Stimulated activated CD4-positive, alpha-beta T cell treated with anti-CD3 and anti-CD28 coated beads, Interleukin-2, amount 100 ng/mL, for 4 hours (primary cell): Measurements from ENCODE around the gene PHETA1.

Source experiments
- DNase-seq: peaks from one replicate; pipeline ENCODE4 v3.0.0-alpha.2; 2020; ENCODE audit warnings: low read depth

Gene PHETA1

GRCh38 chr12:111320258-111321050, 48.4 kb downstream of the PHETA1 start:
- DNase-seq, result no peak

DNA sequence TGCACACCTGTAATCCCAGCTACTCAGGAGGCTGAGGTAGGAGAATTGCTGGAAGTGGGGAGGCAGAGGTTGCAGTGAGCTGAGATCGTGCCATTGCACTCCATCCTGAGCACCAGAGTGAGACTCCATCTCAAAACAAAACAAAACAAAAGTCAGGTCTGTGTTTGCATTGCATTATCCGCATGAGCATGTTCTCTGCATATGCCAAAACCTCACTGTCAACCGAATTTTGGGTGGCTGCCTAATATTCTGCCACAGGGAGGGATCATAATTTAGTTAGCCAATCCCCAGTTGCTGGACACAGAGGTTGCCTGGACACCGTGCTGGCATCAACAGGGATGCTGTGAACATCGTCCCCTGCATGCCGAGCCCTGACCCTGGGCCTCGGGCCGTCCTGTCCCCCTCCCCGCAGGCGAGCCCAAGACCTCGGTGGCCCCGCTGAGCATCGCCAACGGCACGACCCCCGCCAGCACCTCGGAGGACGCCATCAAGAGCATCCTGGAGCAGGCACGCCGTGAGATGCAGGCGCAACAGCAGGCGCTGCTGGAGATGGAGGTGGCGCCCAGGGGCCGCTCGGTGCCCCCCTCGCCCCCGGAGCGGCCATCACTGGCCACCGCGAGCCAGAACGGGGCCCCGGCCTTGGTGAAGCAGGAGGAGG, 49.2 kb downstream of the PHETA1 start:
- no peak for DNase-seq

DNA sequence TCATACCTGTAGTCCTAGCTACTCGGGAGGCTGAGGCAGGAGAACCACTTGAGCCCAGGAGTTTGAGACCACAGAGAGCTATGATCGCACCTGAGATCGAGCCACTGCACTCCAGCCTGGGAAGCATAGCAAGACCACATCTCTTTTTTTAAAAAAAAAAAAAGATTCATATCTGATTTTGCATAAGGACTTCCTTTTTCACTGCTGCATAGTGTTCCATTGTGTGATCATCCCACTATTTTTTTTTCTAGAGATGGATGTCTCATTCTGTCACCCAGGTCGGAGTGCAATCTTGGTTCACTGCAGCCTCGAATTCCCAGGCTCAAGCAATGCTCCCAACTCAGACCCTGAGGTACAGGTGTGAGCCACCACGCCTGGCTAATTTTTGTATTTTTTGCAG, 50.4 kb downstream of the PHETA1 start:
- no peak for DNase-seq

- no peak for DNase-seq
Observed at GRCh38 chr12:111316671-111317070, 52.2 kb downstream of the PHETA1 start.

DNA sequence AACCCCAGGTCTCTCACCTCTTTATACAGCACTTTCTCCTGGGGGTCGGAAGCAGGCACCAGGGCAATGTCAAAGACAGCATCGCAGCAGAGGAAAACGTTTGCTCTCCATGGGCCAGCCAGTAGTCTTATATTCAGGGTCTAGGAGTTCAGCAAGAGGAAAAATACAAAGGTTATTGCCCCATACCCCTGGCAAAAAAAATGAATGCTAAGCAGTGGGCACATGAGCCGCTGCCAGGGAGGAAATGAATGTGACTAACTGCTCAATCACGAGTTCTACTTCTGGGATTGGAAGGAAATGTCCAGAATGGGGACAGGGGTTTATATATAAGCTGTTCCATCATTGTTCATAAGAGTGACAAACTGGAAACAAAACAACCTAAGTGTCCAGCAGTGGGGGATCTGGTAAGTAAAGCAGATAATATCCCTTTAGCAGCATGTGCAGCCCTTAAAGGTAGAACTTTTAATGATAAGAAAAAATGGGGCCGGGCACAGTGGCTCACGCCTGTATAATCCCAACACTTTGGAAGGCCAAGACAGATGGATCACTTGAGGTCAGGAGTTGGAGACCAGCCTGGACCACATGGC, 53.8 kb downstream of the PHETA1 start:
- DNase-seq, result no peak

- peak; percentile 62 for DNase-seq
Observed at GRCh38 chr12:111313833-111314259, 55.0 kb downstream of the PHETA1 start.

- DNase-seq, result no peak
Observed at GRCh38 chr12:111312708-111313107, 56.2 kb downstream of the PHETA1 start.

DNA sequence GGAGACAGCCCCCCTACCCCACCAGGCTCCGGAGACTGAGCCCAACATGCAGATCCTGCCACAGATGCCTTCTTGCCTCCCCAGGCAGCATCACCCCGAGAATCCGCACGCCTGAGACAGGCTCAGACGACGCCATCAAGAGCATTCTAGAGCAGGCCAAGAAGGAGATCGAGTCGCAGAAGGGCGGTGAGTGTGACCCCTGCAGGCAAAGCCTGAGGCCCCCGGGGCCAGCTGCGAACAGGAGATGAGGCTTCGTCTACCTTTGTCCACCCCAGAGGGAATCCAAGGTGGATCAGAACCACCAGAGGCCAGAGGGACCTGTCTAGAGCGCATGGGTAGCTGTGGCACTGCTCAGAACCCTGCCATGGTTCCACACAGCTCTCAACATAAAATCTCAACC, 56.9 kb downstream of the PHETA1 start:
- DNase-seq, result no peak

GRCh38 chr12:111311011-111311410, 57.9 kb downstream of the PHETA1 start:
- DNase-seq, result no peak
